H9 (cell line): ENCODE results near the gene AFAP1L2. TPM values are rescaled to one million over a fixed set of nuclear protein-coding genes. Genes with fewer than 3 reads are reported as not detected.

Source experiments
- DNase-seq: peaks from one replicate; pipeline ENCODE4 v3.0.0-alpha.2; 2017
- H2AFZ ChIP-seq: one replicate; pipeline ENCODE4 v1.6.1; 2013; ENCODE audit warnings: mild to moderate bottlenecking, low read length, control low read depth, moderate library complexity
- H2AK5ac ChIP-seq: 2 replicates; pipeline ENCODE4 v1.6.1; 2013; ENCODE audit warnings: low read length, control low read depth, mixed read lengths; ENCODE audit not compliant: insufficient read length
- H2BK120ac ChIP-seq: one replicate; pipeline ENCODE4 v1.6.1; 2013; ENCODE audit warnings: low read depth, mild to moderate bottlenecking, low read length, control low read depth, inconsistent platforms; ENCODE audit not compliant: poor library complexity, severe bottlenecking
- H2BK12ac ChIP-seq: 2 replicates; pipeline ENCODE4 v1.6.1; 2013; ENCODE audit warnings: low read length, control low read depth, mixed read lengths, low read depth; ENCODE audit not compliant: insufficient read length
- H2BK15ac ChIP-seq: 2 replicates; pipeline ENCODE4 v1.6.1; 2013; ENCODE audit warnings: low read depth, low read length, control low read depth
- H2BK20ac ChIP-seq: one replicate; pipeline ENCODE4 v1.6.1; 2013; ENCODE audit warnings: low read depth, mild to moderate bottlenecking, low read length, control low read depth, inconsistent platforms; ENCODE audit not compliant: poor library complexity, severe bottlenecking
- H2BK5ac ChIP-seq: 2 replicates; pipeline ENCODE4 v1.6.1; 2013; ENCODE audit warnings: low read length, control low read depth, mixed read lengths; ENCODE audit not compliant: insufficient read length
- H3K14ac ChIP-seq: 2 replicates; pipeline ENCODE4 v1.6.1; 2013; ENCODE audit warnings: low read length, control low read depth; ENCODE audit not compliant: insufficient read depth
- H3K18ac ChIP-seq: 2 replicates; pipeline ENCODE4 v1.6.1; 2013; ENCODE audit warnings: low read depth, mild to moderate bottlenecking, mixed read lengths, low read length, control low read depth; ENCODE audit not compliant: insufficient read length
- H3K23ac ChIP-seq: 2 replicates; pipeline ENCODE4 v1.6.1; 2013; ENCODE audit warnings: low read length, control low read depth, mixed read lengths, low read depth; ENCODE audit not compliant: insufficient read length
- H3K23me2 ChIP-seq: 2 replicates; pipeline ENCODE4 v1.6.1; 2013; ENCODE audit warnings: low read depth, mild to moderate bottlenecking, mixed read lengths, low read length, control low read depth; ENCODE audit not compliant: insufficient read length, poor library complexity, severe bottlenecking
- H3K27ac ChIP-seq: 2 replicates; pipeline ENCODE4 v1.5.1; 2013; ENCODE audit warnings: low read length, control low read depth, mixed read lengths, low read depth; ENCODE audit not compliant: insufficient read length
- H3K27me3 ChIP-seq: 2 replicates; pipeline ENCODE4 v1.6.1; 2013; ENCODE audit warnings: low read length, control low read depth, inconsistent platforms; ENCODE audit not compliant: insufficient read depth
- H3K4ac ChIP-seq: 2 replicates; pipeline ENCODE4 v1.6.1; 2013; ENCODE audit warnings: low read depth, mild to moderate bottlenecking, control low read depth, inconsistent platforms, low read length, moderate library complexity
- H3K4me1 ChIP-seq: 2 replicates; pipeline ENCODE4 v1.6.1; 2013; ENCODE audit warnings: low read length, control low read depth, inconsistent platforms; ENCODE audit not compliant: insufficient read depth
- H3K4me2 ChIP-seq: 2 replicates; pipeline ENCODE4 v1.6.1; 2013; ENCODE audit warnings: low read length, control low read depth, mixed read lengths; ENCODE audit not compliant: insufficient read length, insufficient read depth
- H3K56ac ChIP-seq: 2 replicates; pipeline ENCODE4 v1.6.1; 2013; ENCODE audit warnings: low read depth, mild to moderate bottlenecking, mixed read lengths, low read length, control low read depth; ENCODE audit not compliant: insufficient read length
- H3K79me1 ChIP-seq: 2 replicates; pipeline ENCODE4 v1.6.1; 2013; ENCODE audit warnings: low read depth, mild to moderate bottlenecking, moderate library complexity, low read length, control low read depth, inconsistent platforms; ENCODE audit not compliant: insufficient read depth, poor library complexity, severe bottlenecking
- H3K79me2 ChIP-seq: 2 replicates; pipeline ENCODE4 v1.6.1; 2013; ENCODE audit warnings: low read length, control low read depth, inconsistent platforms; ENCODE audit not compliant: insufficient read depth
- H3K9ac ChIP-seq: 2 replicates; pipeline ENCODE4 v1.6.1; 2013; ENCODE audit warnings: low read length, control low read depth, mixed read lengths; ENCODE audit not compliant: insufficient read length; ENCODE audit errors: extremely low read depth
- H3K9me3 ChIP-seq: one replicate; pipeline ENCODE4 v1.6.1; 2013; ENCODE audit warnings: low read depth, low read length, inconsistent platforms; ENCODE audit not compliant: control insufficient read depth
- H3T11ph ChIP-seq: one replicate; pipeline ENCODE4 v1.6.1; 2013; ENCODE audit warnings: mild to moderate bottlenecking, low read length, control low read depth, inconsistent platforms
- H4K20me1 ChIP-seq: one replicate; pipeline ENCODE4 v1.6.1; 2013; ENCODE audit not compliant: control insufficient read depth, insufficient read length, insufficient read depth
- H4K5ac ChIP-seq: 2 replicates; pipeline ENCODE4 v1.6.1; 2013; ENCODE audit warnings: low read depth, mild to moderate bottlenecking, mixed read lengths, low read length, control low read depth; ENCODE audit not compliant: insufficient read length
- H4K8ac ChIP-seq: replicated peaks from 2 replicates; pipeline ENCODE4 v1.6.1; 2013; ENCODE audit warnings: low read length, control low read depth, mixed read lengths, low read depth; ENCODE audit not compliant: insufficient read length
- H4K91ac ChIP-seq: 2 replicates; pipeline ENCODE4 v1.6.1; 2013; ENCODE audit warnings: low read depth, mild to moderate bottlenecking, moderate library complexity, mixed read lengths, low read length, control low read depth; ENCODE audit not compliant: insufficient read length
- H3K27ac Mint-ChIP-seq, 3 experiments: 2 replicates in 2 of 3; 3 replicates in 1 of 3; pipeline ENCODE4 v1.8.0; 2020 to 2021; ENCODE audit warnings: mixed read lengths in 3 of 3, mild to moderate bottlenecking in 1 of 3, moderate library complexity in 1 of 3
- H3K27me3 Mint-ChIP-seq: 2 replicates; pipeline ENCODE4 v1.8.0; 2021; ENCODE audit warnings: low read depth, mild to moderate bottlenecking, moderate library complexity, mixed read lengths
- H3K36me3 Mint-ChIP-seq, 3 experiments: 2 replicates in 2 of 3; 3 replicates in 1 of 3; pipeline ENCODE4 v1.8.0; 2020 to 2021; ENCODE audit warnings: low read depth in 3 of 3, mixed read lengths in 3 of 3; ENCODE audit not compliant: insufficient read depth in 1 of 3
- H3K4me1 Mint-ChIP-seq, 2 experiments: 2 replicates each; pipeline ENCODE4 v1.8.0; 2020; ENCODE audit warnings: mixed read lengths in 2 of 2
- H3K4me3 Mint-ChIP-seq, 2 experiments: 2 replicates in 1 of 2; 3 replicates in 1 of 2; pipeline ENCODE4 v1.8.0; 2020 to 2021; ENCODE audit warnings: mild to moderate bottlenecking in 2 of 2, mixed read lengths in 2 of 2, moderate library complexity in 1 of 2
- H3K9me3 Mint-ChIP-seq, 2 experiments: 2 replicates in 1 of 2; 3 replicates in 1 of 2; pipeline ENCODE4 v1.8.0; 2020; ENCODE audit warnings: mild to moderate bottlenecking in 2 of 2, mixed read lengths in 2 of 2, moderate library complexity in 1 of 2
- WGBS: extraction: QIAGEN DNeasy Blood & Tissue Kit; methylation state at CpG from one replicate; pipeline ENCODE4 v1.1.7; 2013; ENCODE audit warnings: missing lambda C conversion rate, low lambda C conversion rate, mixed read lengths; ENCODE audit not compliant: insufficient read length; ENCODE audit errors: extremely low coverage; 5-methylcytosine and 5-hydroxymethylcytosine counted together
- total RNA-seq: library from RNA; stranded (reverse); gene quantifications from 2 replicates; pipeline ENCODE4 v1.2.1, GENCODE V29; 2021
- TF ChIP-seq, protein P1 (sequence below): fragments of 200-600 bp; sonication (generic); conservative IDR thresholded peaks from 3 replicates; pipeline ENCODE4 v1.8.0; 2021; ENCODE audit warnings: antibody characterized with exemption, mild to moderate bottlenecking

AFAP1L2 gene
- total RNA-seq, 1 experiment from 2014 or later: 0.77 TPM

DNA sequence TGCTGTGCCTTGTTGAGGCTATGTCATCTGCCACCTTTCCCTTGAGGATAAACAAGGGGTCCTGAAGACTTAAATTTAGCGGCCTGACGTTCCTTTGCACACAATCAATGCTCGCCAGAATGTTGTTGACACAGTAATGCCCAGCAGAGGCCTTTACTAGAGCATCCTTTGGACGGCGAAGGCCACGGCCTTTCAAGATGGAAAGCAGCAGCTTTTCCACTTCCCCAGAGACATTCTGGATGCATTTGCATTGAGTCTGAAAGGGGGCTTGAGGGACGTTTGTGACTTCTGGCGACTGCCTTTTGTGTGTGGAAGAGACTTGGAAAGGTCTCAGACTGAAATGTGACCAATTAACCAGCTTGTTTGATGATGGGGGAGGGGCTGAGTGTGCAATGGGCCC is 112.8 kb downstream of the AFAP1L2 start:
- no peak overlapping the region for H2BK20ac ChIP-seq
- no peaks in the 10 kb centered on the region for H4K20me1 ChIP-seq
- H3K9ac ChIP-seq: no peak overlapping the region
- no CpG with 5 or more reads among the region's 8 CpGs for WGBS
- no peak overlapping the region for H3K23ac ChIP-seq
- no peak overlapping the region for H4K8ac ChIP-seq
- H2BK120ac ChIP-seq: no peak overlapping the region
- H3K79me2 ChIP-seq: no peaks in the 10 kb centered on the region
- TF ChIP-seq, protein P1, sequence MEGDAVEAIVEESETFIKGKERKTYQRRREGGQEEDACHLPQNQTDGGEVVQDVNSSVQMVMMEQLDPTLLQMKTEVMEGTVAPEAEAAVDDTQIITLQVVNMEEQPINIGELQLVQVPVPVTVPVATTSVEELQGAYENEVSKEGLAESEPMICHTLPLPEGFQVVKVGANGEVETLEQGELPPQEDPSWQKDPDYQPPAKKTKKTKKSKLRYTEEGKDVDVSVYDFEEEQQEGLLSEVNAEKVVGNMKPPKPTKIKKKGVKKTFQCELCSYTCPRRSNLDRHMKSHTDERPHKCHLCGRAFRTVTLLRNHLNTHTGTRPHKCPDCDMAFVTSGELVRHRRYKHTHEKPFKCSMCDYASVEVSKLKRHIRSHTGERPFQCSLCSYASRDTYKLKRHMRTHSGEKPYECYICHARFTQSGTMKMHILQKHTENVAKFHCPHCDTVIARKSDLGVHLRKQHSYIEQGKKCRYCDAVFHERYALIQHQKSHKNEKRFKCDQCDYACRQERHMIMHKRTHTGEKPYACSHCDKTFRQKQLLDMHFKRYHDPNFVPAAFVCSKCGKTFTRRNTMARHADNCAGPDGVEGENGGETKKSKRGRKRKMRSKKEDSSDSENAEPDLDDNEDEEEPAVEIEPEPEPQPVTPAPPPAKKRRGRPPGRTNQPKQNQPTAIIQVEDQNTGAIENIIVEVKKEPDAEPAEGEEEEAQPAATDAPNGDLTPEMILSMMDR: no peak
- no peak overlapping the region for H3K27ac ChIP-seq
- no peak overlapping the region for H2BK15ac ChIP-seq
- no peaks in the 10 kb centered on the region for H3K4me1 ChIP-seq
- no peak overlapping the region for H3K4me2 ChIP-seq
- no peak overlapping the region for H3K18ac ChIP-seq
- H2AFZ ChIP-seq: no peak overlapping the region
- peaks cover 7% of the 10 kb centered on the region for H3K9me3 ChIP-seq
- H2BK5ac ChIP-seq: no peak overlapping the region
- Mint-ChIP-seq H3K27ac (peak overlapping the region in 1 of 3 experiments; percentile 76; a peak in 2 of 7 replicates), H3K4me1 (no peaks in the 10 kb centered on the region), H3K36me3 (peaks cover 15 to 20% (median 17%) of the 10 kb centered on the region in 3 experiments), H3K9me3 (peaks cover 15 to 16% of the 10 kb centered on the region in 2 experiments), H3K4me3 (no peak overlapping the region), H3K27me3 (peaks cover 2% of the 10 kb centered on the region; the same call in 1 of the 2 replicates)
- H3K4ac ChIP-seq: no peak overlapping the region
- H2AK5ac ChIP-seq: no peak overlapping the region
- no peak overlapping the region for H4K5ac ChIP-seq
- H3K14ac ChIP-seq: no peak overlapping the region
- no peak overlapping the region for H3K56ac ChIP-seq
- no peak overlapping the region for H2BK12ac ChIP-seq
- H3K79me1 ChIP-seq: no peaks in the 10 kb centered on the region
- H3K27me3 ChIP-seq: no peaks in the 10 kb centered on the region
- no peaks in the 10 kb centered on the region for H3K23me2 ChIP-seq
- H4K91ac ChIP-seq: no peak overlapping the region
- DNase-seq: no peak
- H3T11ph ChIP-seq: no peak overlapping the region
